Subcutaneous adipose tissue (tissue), 4 donors: ENCODE measurements around the gene DCXR. TPM values are rescaled to one million over a fixed set of nuclear protein-coding genes. Genes with fewer than 3 reads are reported as not detected.

Experiments
- CTCF ChIP-seq: fragments of 450-650 bp; IDR thresholded peaks from one replicate; pipeline ENCODE4 v1.5.1; 2016; ENCODE audit warnings: low read depth, mild to moderate bottlenecking, control low read depth, antibody characterized with exemption, moderate library complexity
- total RNA-seq, 4 donors: library from RNA; depleted of rRNA; stranded (reverse); fragments of >200 nt; gene quantifications; one replicate each; pipeline ENCODE4 v1.1.0, GENCODE V29; 2016

DCXR gene
- total RNA-seq: 100 to 1,000 TPM; 157 to 383 (median 255) TPM

GRCh38 chr17:82037092-82037888 lies at the start of gene DCXR:
DCXR (minus strand) TSS chr17:82037697; CDS start chr17:82037682, 15 bp downstream.
- TF ChIP-seq CTCF: no peak

GRCh38 chr17:82085931-82086764 lies 48.7 kb upstream of the DCXR start:
- TF ChIP-seq CTCF: no peak

- no peak for TF ChIP-seq CTCF
These were observed 47.7 kb upstream of the DCXR start for GRCh38 chr17:82085031-82085861.

GRCh38 chr17:82084373-82085030 lies 47.0 kb upstream of the DCXR start:
- TF ChIP-seq CTCF: no peak

GRCh38 chr17:82083533-82084359 lies 46.2 kb upstream of the DCXR start:
- no peak for TF ChIP-seq CTCF

- no peak for TF ChIP-seq CTCF
These were observed 45.5 kb upstream of the DCXR start for GRCh38 chr17:82083009-82083408.
